HG03095 (cell line): ENCODE data around the gene CDC42BPA.
"Not testable (repeated sequence)": the region's sequence is repeated elsewhere in the genome, so short reads cannot be mapped to it uniquely, and the experiment has no call there.

ENCODE experiments used
- ATAC-seq: cut with Tn5 transposase; IDR thresholded peaks from one replicate; pipeline ENCODE4 v1.9.1; 2021; ENCODE audit warnings: moderate library complexity; ENCODE audit not compliant: unreplicated experiment

The CDC42BPA gene

GRCh38 chr1:227263869-227264268 is 54.4 kb downstream of the CDC42BPA start:
- ATAC-seq, result no peak

GRCh38 chr1:227261501-227261900 is 56.8 kb downstream of the CDC42BPA start:
- no peak for ATAC-seq

GRCh38 chr1:227260433-227260832 is 57.9 kb downstream of the CDC42BPA start:
- ATAC-seq, result no peak

GRCh38 chr1:227257964-227258363 is 60.3 kb downstream of the CDC42BPA start:
- no peak for ATAC-seq

- ATAC-seq, result no peak
Measured at GRCh38 chr1:227255086-227255732, 63.1 kb downstream of the CDC42BPA start.

GRCh38 chr1:227253065-227253464 is 65.2 kb downstream of the CDC42BPA start:
- no peak for ATAC-seq

- ATAC-seq, result no peak
Measured at GRCh38 chr1:227245613-227246320, 72.5 kb downstream of the CDC42BPA start.

- no peak for ATAC-seq
Measured at GRCh38 chr1:227244339-227245118, 73.8 kb downstream of the CDC42BPA start.

- ATAC-seq, result no peak
Measured at GRCh38 chr1:227242811-227243682, 75.2 kb downstream of the CDC42BPA start.

GRCh38 chr1:227240983-227241382 is 77.3 kb downstream of the CDC42BPA start:
- no peak for ATAC-seq

GRCh38 chr1:227234998-227235405 is 83.3 kb downstream of the CDC42BPA start:
- ATAC-seq, result no peak

- not testable (repeated sequence) for ATAC-seq
Measured at GRCh38 chr1:227231128-227231527, 87.2 kb downstream of the CDC42BPA start.

GRCh38 chr1:227228201-227228600 is 90.1 kb downstream of the CDC42BPA start:
- no peak for ATAC-seq

- no peak for ATAC-seq
Measured at GRCh38 chr1:227227761-227228160, 90.5 kb downstream of the CDC42BPA start.

- ATAC-seq, result no peak
Measured at GRCh38 chr1:227225715-227226346, 92.5 kb downstream of the CDC42BPA start.

GRCh38 chr1:227223171-227223806 is 95.0 kb downstream of the CDC42BPA start:
- ATAC-seq, result no peak

- ATAC-seq, result no peak
Measured at GRCh38 chr1:227219715-227220292, 98.5 kb downstream of the CDC42BPA start.

- no peak for ATAC-seq
Measured at GRCh38 chr1:227218870-227219573, 99.3 kb downstream of the CDC42BPA start.
